Esophagus mucosa (tissue), 1 donor: ENCODE measurements around the gene AK8. TPM values are rescaled to one million over a fixed set of nuclear protein-coding genes. Genes with fewer than 3 reads are reported as not detected.
A peak's percentile ranks its signal among the peaks of the same experiment; 100 is the strongest.

Experiments
- ATAC-seq: fragments of 200-7000 bp; cut with Tn5 transposase; one replicate; pipeline ENCODE4 v1.9.1; 2020
- total RNA-seq: library from RNA; stranded (reverse); gene quantifications from one replicate; pipeline ENCODE4 v1.2.4, GENCODE V29; 2023
- donor health status: DM: yes; HTN: yes; CAD: no.

AK8 gene
- total RNA-seq, 1 donor from 2014 or later, result 1.7 TPM

- no peak for ATAC-seq
These were observed 53.1 kb downstream of the AK8 start for GRCh38 chr9:132824951-132825350.

- no peak for ATAC-seq
These were observed 53.9 kb downstream of the AK8 start for GRCh38 chr9:132824151-132824550.

- no peak for ATAC-seq
These were observed 54.5 kb downstream of the AK8 start for GRCh38 chr9:132823370-132824145.

GRCh38 chr9:132820169-132820944, 57.7 kb downstream of the AK8 start:
- no peak for ATAC-seq

GRCh38 chr9:132818588-132818987, 59.5 kb downstream of the AK8 start:
- no peak for ATAC-seq

- ATAC-seq, result no peak
These were observed 63.1 kb downstream of the AK8 start for GRCh38 chr9:132814937-132815336.

GRCh38 chr9:132813115-132813771, 64.8 kb downstream of the AK8 start:
- ATAC-seq, result no peak

- ATAC-seq, result no peak
These were observed 66.1 kb downstream of the AK8 start for GRCh38 chr9:132811985-132812384.

- ATAC-seq, result no peak
These were observed 67.8 kb downstream of the AK8 start for GRCh38 chr9:132810314-132810713.

- ATAC-seq, result no peak
These were observed 68.3 kb downstream of the AK8 start for GRCh38 chr9:132809677-132810271.

GRCh38 chr9:132808645-132809044, 69.4 kb downstream of the AK8 start:
- ATAC-seq, result no peak

GRCh38 chr9:132806723-132807421, 71.2 kb downstream of the AK8 start:
- ATAC-seq, result peak; percentile 60

GRCh38 chr9:132806306-132806705, 71.8 kb downstream of the AK8 start:
- ATAC-seq, result no peak

GRCh38 chr9:132804576-132805295, 73.3 kb downstream of the AK8 start:
- ATAC-seq, result no peak

- no peak for ATAC-seq
These were observed 75.8 kb downstream of the AK8 start for GRCh38 chr9:132802121-132802795.

GRCh38 chr9:132801659-132802058, 76.4 kb downstream of the AK8 start:
- no peak for ATAC-seq

GRCh38 chr9:132800038-132800648, 77.9 kb downstream of the AK8 start:
- peak; percentile 86 for ATAC-seq

- peak; percentile 50 for ATAC-seq
These were observed 79.0 kb downstream of the AK8 start for GRCh38 chr9:132798817-132799790.
